HepG2 (cell line): ENCODE results near the gene STX4. TPM values are rescaled to one million over a fixed set of nuclear protein-coding genes. Genes with fewer than 3 reads are reported as not detected.

Source experiments
- ARID2 ChIP-seq: sonication (generic); formaldehyde crosslinking; IDR thresholded peaks from 2 replicates; pipeline ENCODE4 v1.8.1; 2022; ENCODE audit warnings: mild to moderate bottlenecking, missing genetic modification reagents, borderline replicate concordance
- BRD4 ChIP-seq: sonication (generic); formaldehyde crosslinking; IDR thresholded peaks from 2 replicates; pipeline ENCODE4 v1.4.0; 2020; ENCODE audit warnings: missing genetic modification reagents
- HOXD1 ChIP-seq: sonication (generic); formaldehyde crosslinking; IDR thresholded peaks from 2 replicates; pipeline ENCODE4 v1.5.0; 2020; ENCODE audit warnings: missing genetic modification reagents
- MEF2D ChIP-seq: sonication (generic); formaldehyde crosslinking; IDR thresholded peaks from 2 replicates; pipeline ENCODE4 v1.5.1; 2020; ENCODE audit warnings: mild to moderate bottlenecking, missing genetic modification reagents
- NCOA1 ChIP-seq: sonication (generic); formaldehyde crosslinking; IDR thresholded peaks from 2 replicates; pipeline ENCODE4 v1.9.0; 2021; ENCODE audit warnings: missing genetic modification reagents
- PAWR ChIP-seq: sonication (generic); formaldehyde crosslinking; IDR thresholded peaks from 2 replicates; pipeline ENCODE4 v1.4.0; 2020; ENCODE audit warnings: missing genetic modification reagents, mild to moderate bottlenecking, borderline replicate concordance
- PREB ChIP-seq: sonication (generic); formaldehyde crosslinking; IDR thresholded peaks from 2 replicates; pipeline ENCODE4 v1.4.0; 2020; ENCODE audit warnings: missing genetic modification reagents
- PTBP1 ChIP-seq: fragments of 200-400 bp; formaldehyde crosslinking; IDR thresholded peaks from 2 replicates; pipeline ENCODE4 v1.6.1; 2018; ENCODE audit warnings: low read length, low read depth; ENCODE audit not compliant: poor library complexity, severe bottlenecking
- RXRB ChIP-seq: IDR thresholded peaks from 2 replicates; pipeline ENCODE4 v1.6.1; 2016; ENCODE audit warnings: borderline replicate concordance, missing genetic modification reagents, missing compliant biosample characterization
- SRSF4 ChIP-seq: fragments of 200-400 bp; formaldehyde crosslinking; IDR thresholded peaks from one replicate; pipeline ENCODE4 v1.6.1; 2018; ENCODE audit warnings: mild to moderate bottlenecking, low read depth, low read length, moderate library complexity; ENCODE audit not compliant: poor library complexity, severe bottlenecking
- TCF7 ChIP-seq: sonication (generic); IDR thresholded peaks from 2 replicates; pipeline ENCODE4 v1.6.1; 2016; ENCODE audit warnings: antibody characterized with exemption, low read depth
- TRIM22 ChIP-seq: fragments of 450-650 bp; IDR thresholded peaks from 2 replicates; pipeline ENCODE4 v1.6.1; 2017
- polyA plus RNA-seq, 8 experiments: library from polyadenylated mRNA; depleted of rRNA in 3 of 8; stranded (reverse) in 7 of 8; unstranded in 1 of 8; fragments of >200 nt; fragmentation: Illumina TruSeq in 4 of 8; extraction: Trizol in 4 of 8; gene quantifications; 2 replicates each; pipeline versions ENCODE4 v1.2.1 to v1.2.3, GENCODE V29; 2011 to 2016; ENCODE audit warnings: low read depth in 4 of 8, missing spikeins in 1 of 8, mixed read lengths in 1 of 8; ENCODE audit not compliant: insufficient read depth in 1 of 8
- total RNA-seq, 5 experiments: library from RNA; depleted of rRNA; stranded (reverse); fragments of >200 nt; fragmentation: Illumina TruSeq; extraction: Trizol; gene quantifications; 2 replicates each; pipeline ENCODE4 v1.2.3, GENCODE V29; 2016; ENCODE audit warnings: low read depth in 1 of 5
- TF ChIP-seq, protein P1 (sequence below): sonication (generic); formaldehyde crosslinking; IDR thresholded peaks from 2 replicates; pipeline ENCODE4 v1.5.0; 2020; ENCODE audit warnings: mild to moderate bottlenecking, missing genetic modification reagents, borderline replicate concordance
- TF ChIP-seq, protein P2 (sequence below): sonication (generic); formaldehyde crosslinking; IDR thresholded peaks from 2 replicates; pipeline ENCODE4 v1.9.0; 2021; ENCODE audit warnings: missing genetic modification reagents, borderline replicate concordance

STX4 gene
- total and polyA plus RNA-seq, 2 of the 13 experiments (the other 11 are each of a cell fraction or from before 2014, with no cell fraction given) = 29.2 to 34.6 TPM

GRCh38 chr16:31032736-31033708, at the start of gene STX4 (continued):
- TF ChIP-seq, protein P1, sequence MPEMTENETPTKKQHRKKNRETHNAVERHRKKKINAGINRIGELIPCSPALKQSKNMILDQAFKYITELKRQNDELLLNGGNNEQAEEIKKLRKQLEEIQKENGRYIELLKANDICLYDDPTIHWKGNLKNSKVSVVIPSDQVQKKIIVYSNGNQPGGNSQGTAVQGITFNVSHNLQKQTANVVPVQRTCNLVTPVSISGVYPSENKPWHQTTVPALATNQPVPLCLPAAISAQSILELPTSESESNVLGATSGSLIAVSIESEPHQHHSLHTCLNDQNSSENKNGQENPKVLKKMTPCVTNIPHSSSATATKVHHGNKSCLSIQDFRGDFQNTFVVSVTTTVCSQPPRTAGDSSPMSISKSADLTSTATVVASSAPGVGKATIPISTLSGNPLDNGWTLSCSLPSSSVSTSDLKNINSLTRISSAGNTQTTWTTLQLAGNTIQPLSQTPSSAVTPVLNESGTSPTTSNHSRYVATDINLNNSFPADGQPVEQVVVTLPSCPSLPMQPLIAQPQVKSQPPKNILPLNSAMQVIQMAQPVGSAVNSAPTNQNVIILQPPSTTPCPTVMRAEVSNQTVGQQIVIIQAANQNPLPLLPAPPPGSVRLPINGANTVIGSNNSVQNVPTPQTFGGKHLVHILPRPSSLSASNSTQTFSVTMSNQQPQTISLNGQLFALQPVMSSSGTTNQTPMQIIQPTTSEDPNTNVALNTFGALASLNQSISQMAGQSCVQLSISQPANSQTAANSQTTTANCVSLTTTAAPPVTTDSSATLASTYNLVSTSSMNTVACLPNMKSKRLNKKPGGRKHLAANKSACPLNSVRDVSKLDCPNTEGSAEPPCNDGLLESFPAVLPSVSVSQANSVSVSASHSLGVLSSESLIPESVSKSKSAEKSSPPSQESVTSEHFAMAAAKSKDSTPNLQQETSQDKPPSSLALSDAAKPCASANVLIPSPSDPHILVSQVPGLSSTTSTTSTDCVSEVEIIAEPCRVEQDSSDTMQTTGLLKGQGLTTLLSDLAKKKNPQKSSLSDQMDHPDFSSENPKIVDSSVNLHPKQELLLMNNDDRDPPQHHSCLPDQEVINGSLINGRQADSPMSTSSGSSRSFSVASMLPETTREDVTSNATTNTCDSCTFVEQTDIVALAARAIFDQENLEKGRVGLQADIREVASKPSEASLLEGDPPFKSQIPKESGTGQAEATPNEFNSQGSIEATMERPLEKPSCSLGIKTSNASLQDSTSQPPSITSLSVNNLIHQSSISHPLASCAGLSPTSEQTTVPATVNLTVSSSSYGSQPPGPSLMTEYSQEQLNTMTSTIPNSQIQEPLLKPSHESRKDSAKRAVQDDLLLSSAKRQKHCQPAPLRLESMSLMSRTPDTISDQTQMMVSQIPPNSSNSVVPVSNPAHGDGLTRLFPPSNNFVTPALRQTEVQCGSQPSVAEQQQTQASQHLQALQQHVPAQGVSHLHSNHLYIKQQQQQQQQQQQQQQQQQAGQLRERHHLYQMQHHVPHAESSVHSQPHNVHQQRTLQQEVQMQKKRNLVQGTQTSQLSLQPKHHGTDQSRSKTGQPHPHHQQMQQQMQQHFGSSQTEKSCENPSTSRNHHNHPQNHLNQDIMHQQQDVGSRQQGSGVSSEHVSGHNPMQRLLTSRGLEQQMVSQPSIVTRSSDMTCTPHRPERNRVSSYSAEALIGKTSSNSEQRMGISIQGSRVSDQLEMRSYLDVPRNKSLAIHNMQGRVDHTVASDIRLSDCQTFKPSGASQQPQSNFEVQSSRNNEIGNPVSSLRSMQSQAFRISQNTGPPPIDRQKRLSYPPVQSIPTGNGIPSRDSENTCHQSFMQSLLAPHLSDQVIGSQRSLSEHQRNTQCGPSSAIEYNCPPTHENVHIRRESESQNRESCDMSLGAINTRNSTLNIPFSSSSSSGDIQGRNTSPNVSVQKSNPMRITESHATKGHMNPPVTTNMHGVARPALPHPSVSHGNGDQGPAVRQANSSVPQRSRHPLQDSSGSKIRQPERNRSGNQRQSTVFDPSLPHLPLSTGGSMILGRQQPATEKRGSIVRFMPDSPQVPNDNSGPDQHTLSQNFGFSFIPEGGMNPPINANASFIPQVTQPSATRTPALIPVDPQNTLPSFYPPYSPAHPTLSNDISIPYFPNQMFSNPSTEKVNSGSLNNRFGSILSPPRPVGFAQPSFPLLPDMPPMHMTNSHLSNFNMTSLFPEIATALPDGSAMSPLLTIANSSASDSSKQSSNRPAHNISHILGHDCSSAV (CRISPR knock-in tag) = 0 out of 2 replicates have a peak, but pooled peaks have one; percentile 61
- TF ChIP-seq BRD4 (CRISPR knock-in tag) (peak; percentile 66; the same call in 1 of the 2 replicates), MEF2D (CRISPR knock-in tag) (peak; percentile 77), TRIM22 (no peak), PTBP1 (no peak), PREB (CRISPR knock-in tag) (no peak), NCOA1 (0 out of 2 replicates have a peak, but pooled peaks have one; percentile 51), SRSF4 (no peak), ARID2 (CRISPR knock-in tag) (0 out of 2 replicates have a peak, but pooled peaks have one; percentile 88), TCF7 (no peak), RXRB (CRISPR knock-in tag) (peak; percentile 65; the same call in 1 of the 2 replicates), PAWR (CRISPR knock-in tag) (no peak), HOXD1 (CRISPR knock-in tag) (peak; percentile 65; the same call in 1 of the 2 replicates)
- TF ChIP-seq, protein P2, sequence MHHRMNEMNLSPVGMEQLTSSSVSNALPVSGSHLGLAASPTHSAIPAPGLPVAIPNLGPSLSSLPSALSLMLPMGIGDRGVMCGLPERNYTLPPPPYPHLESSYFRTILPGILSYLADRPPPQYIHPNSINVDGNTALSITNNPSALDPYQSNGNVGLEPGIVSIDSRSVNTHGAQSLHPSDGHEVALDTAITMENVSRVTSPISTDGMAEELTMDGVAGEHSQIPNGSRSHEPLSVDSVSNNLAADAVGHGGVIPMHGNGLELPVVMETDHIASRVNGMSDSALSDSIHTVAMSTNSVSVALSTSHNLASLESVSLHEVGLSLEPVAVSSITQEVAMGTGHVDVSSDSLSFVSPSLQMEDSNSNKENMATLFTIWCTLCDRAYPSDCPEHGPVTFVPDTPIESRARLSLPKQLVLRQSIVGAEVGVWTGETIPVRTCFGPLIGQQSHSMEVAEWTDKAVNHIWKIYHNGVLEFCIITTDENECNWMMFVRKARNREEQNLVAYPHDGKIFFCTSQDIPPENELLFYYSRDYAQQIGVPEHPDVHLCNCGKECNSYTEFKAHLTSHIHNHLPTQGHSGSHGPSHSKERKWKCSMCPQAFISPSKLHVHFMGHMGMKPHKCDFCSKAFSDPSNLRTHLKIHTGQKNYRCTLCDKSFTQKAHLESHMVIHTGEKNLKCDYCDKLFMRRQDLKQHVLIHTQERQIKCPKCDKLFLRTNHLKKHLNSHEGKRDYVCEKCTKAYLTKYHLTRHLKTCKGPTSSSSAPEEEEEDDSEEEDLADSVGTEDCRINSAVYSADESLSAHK (CRISPR knock-in tag) = no peak
